OCI-LY7 (cell line): ENCODE measurements around the gene LRRC7. TPM values are rescaled to one million over a fixed set of nuclear protein-coding genes. Genes with fewer than 3 reads are reported as not detected.

Source experiments
- BruUV-seq: library from RNA; stranded (reverse); fragments of 400-500 nt; replicated peaks from 2 replicates; lab custom pipeline; 2021; lab: Mats Ljungman, UMichigan
- CTCF ChIA-PET: fragments of 300-600 bp; sonication (Branson Sonifier 250); formaldehyde crosslinking; loops from one replicate; lab custom pipeline; 2022; ENCODE audit warnings: antibody characterized with exemption; ENCODE audit not compliant: unreplicated experiment; lab: Charles Lee
- POLR2A ChIA-PET: fragments of 300-600 bp; sonication (Branson Sonifier 250); formaldehyde crosslinking; loops from one replicate; lab custom pipeline; 2022; ENCODE audit warnings: antibody characterized with exemption; lab: Charles Lee
- DNase-seq: peaks from one replicate; pipeline ENCODE4 v3.0.0-alpha.2; 2015; ENCODE audit warnings: low spot score
- H2AFZ ChIP-seq: fragments of 200-600 bp; sonication (generic), shearing (Covaris generic); 2 replicates; pipeline ENCODE4 v1.6.1; 2014; ENCODE audit warnings: mild to moderate bottlenecking, antibody characterized with exemption, low read length, moderate library complexity
- H3K27ac ChIP-seq: fragments of 200-600 bp; sonication (generic); 2 replicates; pipeline ENCODE4 v1.5.1; 2014; ENCODE audit warnings: mixed run types, low read depth, mild to moderate bottlenecking, moderate library complexity, low read length, inconsistent platforms; ENCODE audit not compliant: poor library complexity, severe bottlenecking
- H3K36me3 ChIP-seq: fragments of 200-600 bp; sonication (generic); 2 replicates; pipeline ENCODE4 v1.6.1; 2014; ENCODE audit warnings: mild to moderate bottlenecking, antibody characterized with exemption, low read length, moderate library complexity, mixed read lengths; ENCODE audit not compliant: insufficient read depth
- H3K4me1 ChIP-seq: fragments of 200-600 bp; sonication (generic); 2 replicates; pipeline ENCODE4 v1.5.1; 2014; ENCODE audit warnings: mild to moderate bottlenecking, low read length; ENCODE audit not compliant: insufficient read depth, poor library complexity, severe bottlenecking
- H3K4me2 ChIP-seq: fragments of 200-600 bp; sonication (generic); 2 replicates; pipeline ENCODE4 v1.6.1; 2014; ENCODE audit warnings: mild to moderate bottlenecking, low read length
- H3K4me3 ChIP-seq: fragments of 200-600 bp; sonication (generic); 2 replicates; pipeline ENCODE4 v1.5.1; 2014; ENCODE audit warnings: mild to moderate bottlenecking, low read depth, low read length; ENCODE audit not compliant: poor library complexity, severe bottlenecking
- H3K79me2 ChIP-seq: fragments of 200-600 bp; sonication (generic); 2 replicates; pipeline ENCODE4 v1.6.1; 2016; ENCODE audit warnings: low read depth, mild to moderate bottlenecking, low read length, moderate library complexity, mixed read lengths; ENCODE audit not compliant: insufficient read depth
- H3K9me2 ChIP-seq: fragments of 200-600 bp; sonication (generic); 2 replicates; pipeline ENCODE4 v1.6.1; 2016; ENCODE audit warnings: mild to moderate bottlenecking, low read length, mixed read lengths; ENCODE audit not compliant: insufficient read depth
- H3K9me3 ChIP-seq: fragments of 200-600 bp; sonication (generic); 2 replicates; pipeline ENCODE4 v1.6.1; 2014; ENCODE audit warnings: mild to moderate bottlenecking, mixed run types, low read length, mixed read lengths
- H4K20me1 ChIP-seq: fragments of 200-600 bp; sonication (generic); 2 replicates; pipeline ENCODE4 v1.6.1; 2014; ENCODE audit warnings: mild to moderate bottlenecking, antibody characterized with exemption, low read length, moderate library complexity, mixed read lengths; ENCODE audit not compliant: insufficient read depth
- CTCF ChIP-seq: fragments of 200-600 bp; sonication (generic); conservative IDR thresholded peaks from 2 replicates; pipeline ENCODE4 v1.5.1; 2014; ENCODE audit warnings: mild to moderate bottlenecking, antibody characterized with exemption, low read length, moderate library complexity, mixed read lengths
- EZH2phosphoT487 ChIP-seq: fragments of 200-600 bp; sonication (generic); IDR thresholded peaks from 2 replicates; pipeline ENCODE4 v1.6.1; 2018; ENCODE audit warnings: low read depth, borderline replicate concordance, mild to moderate bottlenecking, mixed run types, antibody characterized with exemption, low read length, moderate library complexity, mixed read lengths
- intact Hi-C: fragments of 100-400 bp; cut with micrococcal nuclease; formaldehyde crosslinking; loops from one replicate; pipeline ENCODE4 v1.10.0; 2022; ENCODE audit not compliant: unreplicated experiment
- total RNA-seq, 2 experiments: library from RNA; depleted of rRNA in 1 of 2; stranded (reverse); fragments of >200 nt in 1 of 2; shearing (Covaris generic) in 1 of 2; gene quantifications; 2 replicates each; pipeline ENCODE4 v1.2.3, GENCODE V29; 2014 to 2022

Gene LRRC7
- total RNA-seq, 2 experiments from 2014 or later: not detected

GRCh38 chr1:69700770-69701169 lies 133.0 kb downstream of the LRRC7 start:
- H3K9me3 ChIP-seq: no peaks in the 10 kb centered on the region
- BruUV-seq: no TSS peak
- peak; percentile 63 for TF ChIP-seq CTCF
- TF ChIP-seq EZH2phosphoT487: no peak
- no peak overlapping the region for H3K4me3 ChIP-seq
- no peak for DNase-seq
- intact Hi-C loops: no loop called here
- H3K27ac ChIP-seq: no peak overlapping the region
- no peaks in the 10 kb centered on the region for H3K9me2 ChIP-seq
- H3K36me3 ChIP-seq: no peaks in the 10 kb centered on the region
- no peaks in the 10 kb centered on the region for H3K4me1 ChIP-seq
- H3K79me2 ChIP-seq: no peaks in the 10 kb centered on the region
- POLR2A ChIA-PET: no interaction called here
- no peak overlapping the region for H2AFZ ChIP-seq
- H4K20me1 ChIP-seq: no peaks in the 10 kb centered on the region
- CTCF ChIA-PET: no interaction called here
- H3K4me2 ChIP-seq: no peak overlapping the region

- H4K20me1 ChIP-seq: no peaks in the 10 kb centered on the region
- H3K9me3 ChIP-seq: no peaks in the 10 kb centered on the region
- DNase-seq: no peak
- no peaks in the 10 kb centered on the region for H3K9me2 ChIP-seq
- no peaks in the 10 kb centered on the region for H3K4me1 ChIP-seq
- ChIA-PET CTCF (no interaction called here), POLR2A (no interaction called here)
- intact Hi-C loops: no loop called here
- no peak overlapping the region for H3K27ac ChIP-seq
- H3K79me2 ChIP-seq: no peaks in the 10 kb centered on the region
- no peak overlapping the region for H2AFZ ChIP-seq
- H3K4me3 ChIP-seq: no peak overlapping the region
- TF ChIP-seq EZH2phosphoT487 (no peak), CTCF (no peak)
- no peak overlapping the region for H3K4me2 ChIP-seq
- no peaks in the 10 kb centered on the region for H3K36me3 ChIP-seq
- no TSS peak for BruUV-seq
Measured at GRCh38 chr1:69702085-69702484, 134.4 kb downstream of the LRRC7 start.

GRCh38 chr1:69706473-69706872 lies 138.8 kb downstream of the LRRC7 start:
- Histone ChIP-seq H3K79me2 (no peaks in the 10 kb centered on the region), H3K36me3 (no peaks in the 10 kb centered on the region), H4K20me1 (no peaks in the 10 kb centered on the region), H3K4me1 (no peaks in the 10 kb centered on the region), H3K4me2 (no peak overlapping the region), H3K4me3 (no peak overlapping the region), H3K9me3 (no peaks in the 10 kb centered on the region), H3K9me2 (no peaks in the 10 kb centered on the region), H3K27ac (no peak overlapping the region), H2AFZ (no peak overlapping the region)
- no TSS peak for BruUV-seq
- CTCF ChIA-PET: no interaction called here
- intact Hi-C loops: no loop called here
- no peak for DNase-seq
- no peak for TF ChIP-seq CTCF
- no peak for TF ChIP-seq EZH2phosphoT487
- POLR2A ChIA-PET: no interaction called here
